TTC549 (cell line): ENCODE measurements around the gene NCAPH2.
"Not testable (repeated sequence)": the region's sequence is repeated elsewhere in the genome, so short reads cannot be mapped to it uniquely, and the experiment has no call there.

ENCODE experiments used
- FAIRE-seq: peaks from 2 replicates; lab custom pipeline; 2012; peaks lifted over from hg19 to GRCh38; lab: Jason Lieb, UNC

Gene NCAPH2

DNA sequence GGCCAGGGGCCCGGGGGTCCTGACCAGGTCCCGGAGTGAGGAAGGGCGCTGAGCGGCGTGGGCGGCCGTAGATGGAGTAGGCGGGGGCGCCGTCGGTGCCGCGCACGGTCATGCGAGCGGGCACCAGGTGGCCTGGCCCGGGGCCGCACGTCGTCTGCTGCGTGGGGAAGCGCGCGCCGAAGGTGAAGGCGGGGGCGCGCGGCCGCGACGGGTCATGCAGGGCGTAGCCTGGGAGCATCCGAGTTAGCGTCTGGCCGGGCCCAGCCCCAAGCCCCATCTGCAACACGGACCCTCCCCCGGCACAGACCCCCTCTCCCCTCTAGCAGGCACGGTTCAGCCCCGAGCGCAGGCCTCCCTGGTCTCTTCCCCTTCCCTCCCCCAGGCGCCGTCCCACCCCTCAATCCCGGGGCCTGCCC, 23.5 kb downstream of the NCAPH2 start:
- no peak for FAIRE-seq

DNA sequence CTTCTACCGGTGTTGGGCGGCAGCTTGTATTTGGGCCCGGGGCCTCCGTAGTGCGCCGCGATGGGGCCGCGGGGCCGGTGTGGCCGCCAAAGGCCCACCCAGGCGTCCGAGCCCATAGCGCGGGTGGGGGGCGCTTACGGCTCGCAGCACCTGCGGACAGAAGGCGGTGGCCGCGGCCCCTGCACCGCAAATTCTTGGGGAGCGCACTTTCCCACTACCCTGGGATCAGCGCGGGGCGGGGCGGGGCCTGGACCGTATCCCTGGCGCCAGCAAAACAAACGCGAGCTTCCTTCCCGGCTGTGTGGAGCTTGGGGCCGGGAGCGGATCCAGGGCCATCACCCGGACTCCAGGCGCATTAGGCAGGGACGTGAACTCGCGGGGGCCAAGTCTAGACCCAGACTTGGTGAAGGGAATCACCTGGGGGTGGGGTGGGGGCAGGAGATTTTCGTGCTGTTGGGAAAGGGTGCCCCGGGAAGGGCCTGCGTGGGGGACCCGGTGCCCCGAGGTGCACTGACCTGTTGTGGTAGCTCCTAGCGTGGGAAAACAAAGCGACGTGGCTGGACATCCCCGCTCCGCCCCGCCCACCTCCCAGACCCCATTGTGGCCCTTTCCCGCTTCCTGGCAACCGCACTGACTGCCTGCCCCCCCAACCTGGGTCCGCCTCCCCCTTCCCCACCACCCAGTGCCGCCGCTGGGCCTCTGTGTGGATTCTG, 24.1 kb downstream of the NCAPH2 start:
- FAIRE-seq = no peak

DNA sequence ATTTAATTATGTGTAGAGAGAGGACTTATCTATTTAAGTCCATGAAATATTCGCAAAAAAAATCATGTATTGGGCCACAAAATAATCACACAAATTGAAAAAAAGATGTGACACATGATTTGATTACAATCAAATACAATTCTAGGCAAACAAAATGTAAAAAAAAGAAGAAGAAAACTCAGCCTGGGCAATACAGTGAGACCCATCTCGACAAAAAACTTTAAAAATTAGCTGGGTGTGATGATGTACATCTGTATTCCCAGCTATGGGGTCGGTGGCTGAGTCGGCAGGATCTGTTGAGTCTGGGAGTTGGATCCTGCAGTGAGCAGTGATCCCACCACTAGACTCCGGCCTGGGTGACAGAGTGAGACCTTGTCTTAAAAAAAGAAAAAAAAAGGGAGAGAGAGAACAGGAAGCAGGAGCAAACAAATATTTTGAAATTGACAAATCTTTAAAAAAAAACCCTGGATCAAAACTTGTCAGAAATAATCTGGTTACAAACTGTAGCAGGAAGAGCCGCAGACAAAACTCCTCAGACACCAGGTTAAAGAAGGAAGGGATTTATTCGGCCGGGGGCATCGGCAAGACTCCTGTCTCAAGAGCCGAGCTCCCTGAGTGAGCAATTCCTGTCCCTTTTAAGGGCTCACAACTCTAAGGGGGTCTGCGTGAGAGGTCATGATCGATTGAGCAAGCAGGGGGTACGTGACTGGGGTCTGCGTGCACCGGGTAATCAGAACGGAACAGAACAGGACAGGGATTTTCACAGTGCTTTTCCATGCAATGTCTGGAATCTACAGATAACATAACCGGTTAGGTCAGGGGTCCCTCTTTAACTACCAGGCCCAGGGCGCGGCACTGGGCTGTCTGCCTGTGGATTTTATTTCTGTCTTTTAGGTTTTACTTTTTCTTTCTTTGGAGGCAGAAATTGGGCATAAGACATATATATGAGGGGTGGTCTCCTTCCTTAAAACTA, 25.1 kb downstream of the NCAPH2 start:
- no peak for FAIRE-seq

DNA sequence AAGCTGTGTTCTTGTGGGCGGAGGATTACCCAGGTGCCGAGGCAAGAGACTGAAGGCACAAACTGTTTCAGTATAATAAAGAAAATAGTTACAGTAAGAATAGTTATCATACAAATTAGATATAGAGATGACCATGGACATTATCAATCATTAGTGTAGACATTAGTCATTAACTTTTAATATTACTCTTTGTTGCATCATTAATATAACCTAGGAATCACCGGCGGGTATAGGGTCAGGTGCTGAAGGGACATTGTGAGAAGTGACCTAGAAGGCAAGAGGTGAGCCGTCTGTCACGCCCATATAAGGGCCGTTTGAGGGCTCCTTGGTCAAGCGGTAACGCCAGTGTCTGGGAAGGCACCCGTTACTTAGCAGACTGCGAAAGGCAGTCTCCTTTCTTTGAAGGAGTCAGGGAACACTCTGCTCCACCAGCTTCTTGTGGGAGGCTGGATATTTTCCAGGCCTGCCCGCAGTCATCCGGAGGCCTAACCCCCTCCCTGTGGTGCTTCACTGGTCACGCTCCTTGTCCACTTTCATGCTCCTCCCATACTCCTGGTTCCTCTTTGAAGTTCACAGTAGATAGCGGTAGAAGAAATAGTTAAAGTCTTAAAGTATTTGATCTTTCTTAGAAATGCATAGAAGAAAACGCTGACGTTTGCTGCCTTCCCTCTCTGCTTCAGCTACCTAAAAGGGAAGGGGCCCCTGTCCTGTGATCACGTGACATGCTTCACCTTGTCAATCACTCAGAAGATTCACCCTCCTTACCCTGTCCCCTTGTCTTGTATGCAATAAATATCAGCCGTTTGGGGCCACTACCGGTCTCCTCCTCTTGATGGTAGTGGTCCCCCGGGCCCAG, 26.1 kb downstream of the NCAPH2 start:
- FAIRE-seq = not testable (repeated sequence)

DNA sequence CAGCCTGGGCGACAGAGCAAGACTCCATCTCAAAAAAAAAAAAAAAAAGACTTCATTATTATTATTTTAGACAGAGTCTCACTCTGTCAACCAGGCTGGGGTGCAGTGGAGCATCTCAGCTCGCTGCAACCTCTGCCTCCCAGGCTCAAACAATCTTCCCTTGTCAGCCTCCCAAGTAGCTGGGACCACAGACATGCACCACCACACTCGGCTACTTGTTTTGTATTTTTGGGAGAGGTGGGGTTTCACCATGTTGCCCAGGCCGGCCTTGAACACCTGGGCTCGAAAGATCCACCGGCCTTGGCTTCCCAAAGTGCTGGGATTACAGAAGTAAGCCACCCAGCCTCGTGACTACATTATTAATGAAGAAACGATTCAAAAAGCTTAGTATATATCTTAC, 27.1 kb downstream of the NCAPH2 start:
- no peak for FAIRE-seq

DNA sequence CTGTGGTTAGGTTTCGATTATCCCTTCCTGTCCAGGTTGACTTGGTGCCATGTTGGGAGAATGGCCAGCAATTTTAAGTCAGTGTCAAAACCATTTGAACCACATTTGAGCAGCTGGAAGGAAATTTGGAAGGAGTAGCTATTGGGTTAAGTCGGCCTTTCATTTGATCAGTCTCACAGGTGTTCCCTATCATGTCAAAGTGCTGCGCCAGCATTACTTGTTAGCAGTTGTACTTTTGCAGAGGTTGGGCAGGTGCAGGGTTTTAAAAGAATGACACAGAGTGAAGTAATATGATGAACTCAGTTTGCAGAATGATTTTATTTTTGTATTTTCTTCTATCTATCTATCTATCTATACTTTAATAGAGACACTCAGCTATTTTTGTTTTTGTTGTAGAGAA, 28.2 kb downstream of the NCAPH2 start:
- no peak for FAIRE-seq

DNA sequence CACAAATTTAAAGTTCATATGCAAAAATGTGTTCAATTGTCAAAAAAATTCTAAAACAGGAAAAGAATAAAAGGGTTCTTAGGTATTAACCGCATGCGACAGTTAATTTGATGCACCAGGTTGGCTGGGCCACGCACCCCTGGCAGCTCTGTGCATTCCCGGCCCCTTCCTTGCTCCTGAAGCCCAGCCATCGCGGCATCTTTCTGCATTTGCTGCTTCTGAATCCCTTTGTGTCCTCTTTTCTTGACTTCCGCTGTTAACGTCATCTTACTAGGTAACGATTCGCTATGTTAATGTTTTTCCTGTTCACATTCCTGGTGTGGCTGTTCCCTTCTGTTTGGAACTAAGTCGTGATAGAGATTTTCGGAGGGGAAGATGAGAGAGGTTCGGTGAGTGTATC, 29.7 kb downstream of the NCAPH2 start:
- FAIRE-seq = no peak

DNA sequence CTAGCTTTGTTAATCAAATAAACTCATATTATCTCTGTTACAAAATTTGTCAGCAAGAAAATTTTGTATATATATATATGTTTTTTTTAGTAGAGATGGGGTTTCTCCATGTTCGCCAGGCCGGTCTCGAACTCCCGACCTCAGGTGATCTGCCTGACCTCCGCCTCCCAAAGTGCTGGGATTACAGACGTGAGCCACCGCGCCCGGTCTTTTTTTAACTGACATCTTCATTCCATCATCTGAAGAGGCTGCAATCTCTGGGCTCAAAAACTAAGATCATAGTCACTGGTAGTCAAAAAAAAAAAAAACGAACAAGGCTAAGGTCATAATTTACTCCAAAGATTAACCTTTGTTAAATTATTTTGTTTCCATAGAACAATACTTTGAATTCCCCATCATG, 32.4 kb downstream of the NCAPH2 start:
- no peak for FAIRE-seq

DNA sequence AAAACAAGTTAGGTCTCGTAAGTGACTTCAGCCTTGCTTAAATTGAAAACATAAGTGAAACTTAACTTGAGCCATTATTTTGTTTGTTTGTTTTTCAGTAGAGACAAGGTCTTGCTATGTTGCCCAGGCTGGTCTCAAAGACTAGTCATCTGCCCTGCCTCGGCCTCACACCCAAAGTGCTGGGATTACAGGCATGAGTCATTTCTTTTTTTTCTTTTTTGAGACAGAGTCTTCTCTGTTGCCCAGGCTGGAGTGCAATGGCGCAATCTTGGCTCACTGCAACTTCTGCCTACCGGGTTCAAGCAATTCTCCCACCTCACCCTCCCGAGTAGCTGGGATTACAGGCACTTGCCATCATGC, 33.6 kb downstream of the NCAPH2 start:
- FAIRE-seq = not testable (repeated sequence)

DNA sequence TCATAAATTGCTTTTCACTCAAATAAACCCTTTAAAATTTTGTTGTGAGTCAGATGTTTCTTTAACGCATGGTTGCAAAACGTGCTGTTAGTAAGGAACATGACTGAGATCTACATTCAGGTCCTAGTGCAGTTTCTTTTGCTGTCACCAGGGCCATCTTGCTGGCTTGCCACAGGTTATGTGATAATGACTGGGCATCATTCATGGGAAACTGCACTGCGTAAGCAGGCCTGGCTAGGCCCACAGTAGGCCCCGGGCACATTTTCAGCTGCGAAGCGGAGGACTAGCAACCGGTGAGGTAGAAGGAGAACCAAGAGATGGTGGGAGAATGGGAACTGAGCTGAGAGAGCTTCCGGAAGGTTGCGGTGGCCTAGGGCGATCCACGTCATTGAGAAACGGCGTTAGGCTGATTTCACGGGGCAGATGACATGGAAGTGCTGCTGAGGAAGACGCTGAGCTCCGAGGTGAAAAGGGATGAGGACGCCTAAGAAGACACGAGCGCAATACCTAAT, 34.4 kb downstream of the NCAPH2 start:
- no peak for FAIRE-seq

DNA sequence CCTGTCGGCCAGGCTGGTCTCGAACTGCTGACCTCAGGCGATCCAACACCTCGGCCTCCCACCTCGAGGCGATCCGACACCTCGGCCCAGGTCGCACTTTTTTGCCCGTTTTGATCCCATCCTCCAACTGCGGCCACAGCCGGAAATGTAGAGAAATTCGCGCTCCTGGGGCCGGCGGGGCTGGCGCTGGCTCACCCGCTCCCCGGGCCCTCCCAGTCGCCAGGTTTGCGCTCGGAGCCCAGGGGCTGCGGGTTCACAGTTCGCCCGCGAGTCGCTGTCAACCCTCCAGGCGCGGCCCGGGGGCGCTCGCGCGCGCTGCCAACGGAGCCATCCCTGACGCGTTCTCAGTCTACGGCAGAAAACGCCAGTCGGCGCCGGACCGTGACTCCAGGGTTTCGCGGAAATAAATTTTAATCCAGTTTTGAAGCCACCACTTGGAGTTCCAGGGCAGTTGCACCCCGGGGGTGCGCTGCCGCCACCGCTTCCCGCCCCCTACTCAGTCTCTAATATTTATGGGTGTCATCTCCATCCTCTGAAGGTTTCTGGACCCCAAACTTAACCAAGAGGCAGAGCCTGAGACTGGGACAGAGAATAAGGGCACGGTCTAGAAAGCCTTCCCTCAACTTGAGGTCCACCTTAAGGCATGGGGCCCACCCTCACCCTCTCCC, 36.2 kb downstream of the NCAPH2 start:
- no peak for FAIRE-seq

DNA sequence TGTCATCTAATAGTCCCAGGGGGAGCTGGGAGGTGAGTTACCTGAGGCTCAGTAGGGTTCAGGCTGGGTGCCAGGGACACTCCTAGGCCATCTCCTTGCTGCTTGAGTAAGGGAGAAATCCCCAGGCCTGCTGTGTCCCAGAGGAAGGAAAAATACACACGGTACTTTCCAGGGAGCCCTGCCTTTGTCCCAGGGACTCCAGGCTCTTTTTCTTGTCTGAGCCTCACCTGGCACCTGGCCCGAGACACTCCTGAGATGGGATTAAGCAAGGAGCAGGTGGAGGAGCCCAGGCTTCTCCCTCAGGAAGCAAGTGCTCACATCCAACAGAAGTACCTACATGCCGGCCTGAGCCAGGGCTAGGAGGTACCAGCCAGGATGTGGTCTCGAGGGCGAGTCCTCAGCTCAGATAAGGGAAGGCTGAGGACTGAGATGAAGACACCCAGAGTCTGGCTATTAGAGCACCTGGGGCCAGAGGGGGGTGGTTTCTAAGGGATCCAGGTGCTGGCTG, 36.8 kb downstream of the NCAPH2 start:
- no peak for FAIRE-seq

DNA sequence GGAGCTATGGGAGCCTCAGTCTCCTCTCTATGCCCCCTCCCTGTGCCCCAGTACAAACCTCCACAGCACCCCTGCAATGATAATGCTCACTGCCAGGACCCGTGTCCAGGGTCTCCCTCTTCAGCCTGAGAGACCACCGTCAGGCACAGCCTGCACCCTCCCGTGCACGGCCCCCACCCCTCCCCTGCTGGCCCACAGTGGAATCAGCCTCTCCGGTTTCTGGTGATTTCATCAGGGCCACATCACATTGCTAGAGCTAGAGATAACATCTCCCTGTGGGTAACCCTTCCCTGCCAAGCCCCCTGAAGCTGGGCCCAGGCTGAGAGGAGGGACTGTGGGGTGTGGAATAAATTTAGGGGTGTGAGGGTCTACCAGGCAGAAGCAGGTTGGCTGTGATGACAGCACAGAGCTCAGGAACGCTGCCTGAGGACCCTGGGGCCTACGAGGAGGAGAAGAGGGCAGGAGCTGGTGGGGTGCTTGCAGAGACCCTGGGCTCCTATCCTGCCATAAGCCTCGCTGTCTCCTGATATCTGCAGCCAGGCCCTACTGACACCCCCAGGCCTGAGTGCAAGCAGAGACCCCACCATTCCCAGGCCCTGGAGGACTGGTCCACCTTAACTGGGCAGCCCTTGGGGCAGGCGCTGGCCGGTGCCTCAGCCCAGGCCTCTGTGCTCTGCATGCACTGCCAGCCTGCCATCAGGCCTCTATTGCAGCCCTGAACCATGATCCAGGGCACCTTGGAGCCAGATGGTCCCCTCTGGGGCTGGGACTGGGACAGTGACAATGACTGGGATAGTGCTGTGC, 37.7 kb downstream of the NCAPH2 start, which contains the start of gene KLHDC7B:
KLHDC7B (plus strand) TSS at position 378 of the 804 bp plus-strand sequence; CDS start at position 723, 345 bp downstream.
- FAIRE-seq = no peak

DNA sequence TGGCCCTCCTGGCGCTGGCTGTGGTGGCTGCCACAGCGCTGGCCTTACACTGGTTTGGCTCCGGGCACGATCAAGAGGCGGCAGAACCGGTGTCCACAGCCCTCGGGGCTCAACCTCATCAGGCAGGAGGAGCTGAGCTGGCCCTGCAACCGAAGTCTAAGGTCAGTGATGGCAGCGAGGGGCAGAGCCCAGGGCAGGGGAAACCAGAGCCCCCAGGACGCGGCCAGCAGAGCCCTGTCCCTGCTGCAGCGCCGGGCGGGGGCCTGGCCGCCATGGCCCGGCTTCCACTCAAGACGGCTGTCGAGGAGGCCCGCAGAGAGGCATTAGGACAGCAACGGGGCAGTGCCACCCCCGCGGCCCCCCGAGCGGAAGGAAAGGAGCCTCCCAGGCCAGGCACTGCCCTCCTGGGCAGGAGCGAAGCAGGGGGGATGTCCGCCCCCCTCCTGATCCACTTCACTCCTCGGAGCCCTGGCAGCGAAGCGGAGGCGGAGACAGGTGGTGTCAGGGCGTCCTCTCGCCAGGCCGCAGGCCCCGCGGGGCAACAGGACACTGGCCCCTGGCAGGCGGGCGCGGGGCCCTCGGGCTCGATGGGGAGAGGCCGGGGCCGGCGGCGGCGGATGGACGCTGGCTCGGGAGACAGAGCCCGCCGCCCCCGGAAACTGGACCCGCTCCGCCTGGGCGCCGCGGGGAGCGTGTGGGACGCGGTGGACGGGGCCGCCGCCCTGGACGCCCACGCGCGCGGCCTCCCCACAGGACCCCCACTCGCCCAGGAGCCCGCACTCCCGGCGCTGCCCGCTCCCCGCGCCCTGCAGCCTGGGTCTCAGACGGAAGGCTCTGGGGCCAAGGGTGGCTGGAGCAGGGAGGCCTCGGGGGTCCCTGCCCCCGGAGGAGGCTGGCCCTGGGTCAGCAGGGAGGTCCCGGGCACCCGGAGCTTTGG, 38.6 kb downstream of the NCAPH2 start:
- no peak for FAIRE-seq

DNA sequence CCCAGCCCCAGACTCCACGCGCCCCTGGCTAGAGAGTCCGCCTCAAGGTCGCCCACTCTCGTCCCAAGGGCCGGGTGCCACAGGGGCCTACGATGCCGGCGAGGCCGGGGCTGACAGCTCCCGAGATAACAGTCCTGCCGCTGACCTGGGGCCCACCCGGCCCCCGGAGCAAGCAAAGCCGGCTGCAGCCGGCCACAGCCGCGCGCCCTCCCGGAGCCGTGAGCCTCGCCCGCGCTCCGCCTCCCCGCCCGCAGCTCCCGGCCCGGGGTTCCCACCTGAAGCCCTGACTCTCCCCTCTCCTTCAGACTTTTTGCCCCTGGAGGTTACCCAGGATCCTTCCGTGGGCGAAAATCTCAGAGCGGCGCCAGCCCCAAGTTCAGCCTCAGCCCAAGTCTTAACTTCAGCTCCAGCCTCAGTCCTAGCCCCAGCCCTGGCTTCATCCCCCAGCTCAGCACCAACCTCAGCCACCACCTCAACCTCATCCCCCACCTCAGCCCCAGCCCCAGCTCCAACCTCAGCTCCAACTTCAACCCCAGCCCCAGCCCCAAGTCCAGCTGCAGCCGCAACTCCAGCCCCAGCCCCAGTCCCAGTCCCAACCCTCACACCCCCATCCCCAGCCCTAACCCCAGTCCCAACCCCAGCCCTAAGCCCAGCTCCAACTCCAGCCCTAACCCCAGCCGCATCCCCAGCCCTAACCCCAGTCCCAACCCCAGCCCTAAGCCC, 39.4 kb downstream of the NCAPH2 start:
- no peak for FAIRE-seq

DNA sequence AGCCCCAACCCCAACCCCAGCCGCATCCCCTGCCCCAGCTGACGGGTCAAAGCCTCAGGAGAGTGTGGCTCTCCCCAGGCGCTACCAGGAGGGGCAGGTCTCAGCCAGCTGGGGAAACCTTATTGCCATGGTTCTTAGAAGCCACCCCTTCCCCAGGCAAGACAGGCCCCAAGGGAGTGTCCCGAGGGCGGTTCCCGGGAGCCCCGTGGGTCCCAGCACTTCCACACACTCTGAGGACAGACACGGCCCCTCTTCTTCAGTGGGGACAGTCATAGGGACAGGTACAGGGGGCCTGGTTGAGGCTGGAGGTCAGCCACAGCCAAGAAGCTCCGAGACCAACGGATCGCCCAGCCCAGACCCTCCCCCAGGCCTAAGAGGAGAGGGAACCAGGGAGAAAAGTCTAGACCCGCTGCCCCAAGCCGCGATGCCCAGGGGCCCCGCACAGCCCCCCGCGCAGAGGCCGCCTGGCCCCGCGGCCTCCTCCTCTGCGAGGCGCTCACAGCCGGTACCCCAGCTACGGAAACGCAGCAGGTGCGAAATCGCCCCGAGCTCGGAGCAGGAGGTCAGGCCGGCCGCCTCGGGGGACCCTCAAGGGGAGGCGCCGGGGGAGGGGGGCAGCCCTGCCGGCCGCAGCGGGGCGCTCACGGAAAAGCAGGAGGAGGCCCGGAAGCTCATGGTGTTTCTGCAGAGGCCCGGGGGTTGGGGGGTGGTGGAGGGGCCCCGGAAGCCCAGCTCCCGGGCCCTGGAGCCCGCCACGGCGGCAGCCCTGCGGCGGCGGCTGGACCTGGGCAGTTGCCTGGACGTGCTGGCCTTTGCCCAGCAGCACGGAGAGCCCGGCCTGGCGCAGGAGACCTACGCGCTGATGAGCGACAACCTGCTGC, 40.3 kb downstream of the NCAPH2 start:
- FAIRE-seq = no peak

DNA sequence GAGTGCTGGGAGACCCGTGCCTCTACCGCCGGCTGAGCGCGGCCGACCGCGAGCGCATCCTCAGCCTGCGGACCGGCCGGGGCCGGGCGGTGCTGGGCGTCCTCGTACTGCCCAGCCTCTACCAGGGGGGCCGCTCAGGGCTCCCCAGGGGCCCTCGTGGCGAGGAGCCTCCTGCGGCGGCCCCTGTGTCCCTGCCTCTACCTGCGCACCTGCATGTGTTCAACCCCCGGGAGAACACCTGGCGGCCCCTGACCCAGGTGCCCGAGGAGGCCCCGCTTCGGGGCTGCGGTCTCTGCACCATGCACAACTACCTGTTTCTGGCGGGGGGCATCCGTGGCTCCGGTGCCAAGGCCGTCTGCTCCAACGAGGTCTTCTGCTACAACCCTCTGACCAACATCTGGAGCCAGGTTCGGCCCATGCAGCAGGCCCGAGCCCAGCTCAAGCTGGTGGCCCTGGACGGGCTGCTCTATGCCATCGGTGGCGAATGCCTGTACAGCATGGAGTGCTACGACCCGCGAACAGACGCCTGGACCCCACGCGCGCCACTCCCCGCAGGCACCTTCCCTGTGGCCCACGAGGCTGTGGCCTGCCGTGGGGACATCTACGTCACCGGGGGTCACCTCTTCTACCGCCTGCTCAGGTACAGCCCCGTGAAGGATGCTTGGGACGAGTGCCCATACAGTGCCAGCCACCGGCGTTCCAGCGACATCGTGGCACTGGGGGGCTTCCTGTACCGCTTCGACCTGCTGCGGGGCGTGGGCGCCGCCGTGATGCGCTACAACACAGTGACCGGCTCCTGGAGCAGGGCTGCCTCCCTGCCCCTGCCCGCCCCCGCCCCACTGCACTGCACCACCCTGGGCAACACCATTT, 41.1 kb downstream of the NCAPH2 start:
- FAIRE-seq = no peak
